ENCODE results near the gene PITPNC1. TPM values are rescaled to one million over a fixed set of nuclear protein-coding genes. Genes with fewer than 3 reads are reported as not detected.

Gene PITPNC1
- total RNA-seq, 2 donors from 2014 or later, result 12.5 to 18.1 TPM

- Histone ChIP-seq H3K36me3 (no peaks in the 10 kb centered on the region), H3K4me1 (no peaks in the 10 kb centered on the region)
Measured at GRCh38 chr17:67566656-67567055, 189.6 kb downstream of the PITPNC1 start.

GRCh38 chr17:67569015-67569451, 192.0 kb downstream of the PITPNC1 start:
- Histone ChIP-seq H3K9me3 (no peaks in the 10 kb centered on the region), H3K27me3 (no peaks in the 10 kb centered on the region), H3K4me1 (no peaks in the 10 kb centered on the region), H3K36me3 (no peaks in the 10 kb centered on the region), H3K27ac (no peak overlapping the region), H3K4me3 (no peak overlapping the region)
- TF ChIP-seq, protein P1, sequence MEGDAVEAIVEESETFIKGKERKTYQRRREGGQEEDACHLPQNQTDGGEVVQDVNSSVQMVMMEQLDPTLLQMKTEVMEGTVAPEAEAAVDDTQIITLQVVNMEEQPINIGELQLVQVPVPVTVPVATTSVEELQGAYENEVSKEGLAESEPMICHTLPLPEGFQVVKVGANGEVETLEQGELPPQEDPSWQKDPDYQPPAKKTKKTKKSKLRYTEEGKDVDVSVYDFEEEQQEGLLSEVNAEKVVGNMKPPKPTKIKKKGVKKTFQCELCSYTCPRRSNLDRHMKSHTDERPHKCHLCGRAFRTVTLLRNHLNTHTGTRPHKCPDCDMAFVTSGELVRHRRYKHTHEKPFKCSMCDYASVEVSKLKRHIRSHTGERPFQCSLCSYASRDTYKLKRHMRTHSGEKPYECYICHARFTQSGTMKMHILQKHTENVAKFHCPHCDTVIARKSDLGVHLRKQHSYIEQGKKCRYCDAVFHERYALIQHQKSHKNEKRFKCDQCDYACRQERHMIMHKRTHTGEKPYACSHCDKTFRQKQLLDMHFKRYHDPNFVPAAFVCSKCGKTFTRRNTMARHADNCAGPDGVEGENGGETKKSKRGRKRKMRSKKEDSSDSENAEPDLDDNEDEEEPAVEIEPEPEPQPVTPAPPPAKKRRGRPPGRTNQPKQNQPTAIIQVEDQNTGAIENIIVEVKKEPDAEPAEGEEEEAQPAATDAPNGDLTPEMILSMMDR (IDR thresholded peaks at IDR 0.05), result no peak
- no peak for DNase-seq (ENCODE audit: low spot score)

More at GRCh38 chr17:67566656-67567055, 189.6 kb downstream of the PITPNC1 start:
- Histone ChIP-seq H3K9me3 (no peaks in the 10 kb centered on the region), H3K27me3 (no peaks in the 10 kb centered on the region), H3K4me3 (no peak overlapping the region), H3K27ac (no peak overlapping the region)
- DNase-seq (ENCODE audit: low spot score), result no peak
- TF ChIP-seq, protein P1 (IDR thresholded peaks at IDR 0.05), result no peak

DNA sequence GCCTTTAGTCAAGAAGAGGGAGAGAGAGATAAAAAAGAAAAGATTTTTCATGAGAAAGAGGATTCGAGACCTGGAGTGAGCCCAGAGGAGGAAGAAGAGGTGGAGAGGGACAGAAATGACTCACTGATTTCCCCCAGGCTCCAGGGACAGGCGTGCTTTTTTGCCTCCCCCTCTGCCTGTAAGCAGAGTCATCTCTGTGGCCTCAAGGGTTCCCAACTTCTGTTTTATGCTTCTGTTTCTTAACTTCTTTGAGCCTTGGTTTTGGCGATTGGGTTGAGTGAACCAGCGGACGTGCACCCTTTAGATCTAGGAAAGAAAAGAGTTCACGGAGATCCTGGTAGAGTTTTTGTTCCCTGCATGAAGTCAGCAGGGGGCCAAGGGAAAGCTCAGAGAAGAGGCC, 192.8 kb downstream of the PITPNC1 start:
- no peak overlapping the region for H3K4me3 ChIP-seq
- H3K9me3 ChIP-seq, result no peaks in the 10 kb centered on the region
- H3K36me3 ChIP-seq, result no peaks in the 10 kb centered on the region
- H3K4me1 ChIP-seq, result no peaks in the 10 kb centered on the region
- H3K27ac ChIP-seq, result no peak overlapping the region
- no peak for DNase-seq (ENCODE audit: low spot score)
- no peaks in the 10 kb centered on the region for H3K27me3 ChIP-seq
- TF ChIP-seq, protein P1 (IDR thresholded peaks at IDR 0.05), result no peak

DNA sequence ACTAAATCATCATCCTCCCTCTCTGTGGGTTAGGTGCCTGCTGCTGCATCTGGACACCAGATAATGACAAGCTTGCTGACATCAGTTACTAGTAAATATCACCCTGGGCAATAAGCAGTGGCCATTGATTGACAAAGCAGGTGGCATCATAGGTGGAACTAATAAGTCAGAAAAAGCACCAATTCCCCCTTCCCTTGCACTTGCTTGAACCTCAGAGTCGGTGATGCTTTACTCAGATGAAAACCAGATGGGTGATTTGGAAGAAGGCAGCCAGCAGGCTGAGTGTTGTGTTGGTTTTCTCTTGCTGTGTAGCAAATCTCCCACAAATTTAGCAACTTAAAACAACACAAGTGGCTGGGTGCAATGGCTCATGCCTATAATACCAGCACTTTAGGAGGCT, 193.7 kb downstream of the PITPNC1 start:
- Histone ChIP-seq H3K4me3 (no peak overlapping the region), H3K9me3 (no peaks in the 10 kb centered on the region), H3K36me3 (no peaks in the 10 kb centered on the region), H3K4me1 (no peaks in the 10 kb centered on the region), H3K27ac (no peak overlapping the region), H3K27me3 (no peaks in the 10 kb centered on the region)
- DNase-seq (ENCODE audit: low spot score), result no peak
- TF ChIP-seq, protein P1 (IDR thresholded peaks at IDR 0.05), result no peak

DNA sequence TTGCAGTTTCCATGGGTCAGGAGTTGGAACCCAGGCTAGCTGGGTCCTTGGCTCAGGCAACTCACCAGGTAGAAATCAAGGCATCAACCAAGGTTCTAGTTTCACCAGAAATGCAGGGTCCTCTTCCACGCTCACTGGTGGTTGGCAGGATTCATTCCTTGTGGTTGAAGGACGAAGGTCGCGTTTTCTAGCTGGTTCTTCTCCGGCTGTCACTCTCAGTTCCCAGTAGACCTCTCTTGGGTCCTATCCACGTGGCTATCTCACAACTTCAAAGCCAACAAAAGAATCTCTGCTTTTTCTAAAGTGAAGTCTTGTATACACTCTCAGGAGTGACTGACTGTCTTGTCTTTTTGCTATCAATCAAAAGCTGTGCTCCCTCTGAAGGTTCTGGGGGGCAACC, 194.4 kb downstream of the PITPNC1 start:
- H3K27me3 ChIP-seq, result no peaks in the 10 kb centered on the region
- H3K27ac ChIP-seq, result no peak overlapping the region
- no peaks in the 10 kb centered on the region for H3K36me3 ChIP-seq
- no peak for DNase-seq (ENCODE audit: low spot score)
- H3K9me3 ChIP-seq, result no peaks in the 10 kb centered on the region
- TF ChIP-seq, protein P1 (IDR thresholded peaks at IDR 0.05), result no peak
- H3K4me3 ChIP-seq, result no peak overlapping the region
- no peaks in the 10 kb centered on the region for H3K4me1 ChIP-seq

- no peak overlapping the region for H3K4me3 ChIP-seq
- H3K36me3 ChIP-seq, result no peaks in the 10 kb centered on the region
- no peaks in the 10 kb centered on the region for H3K4me1 ChIP-seq
- no peak overlapping the region for H3K27ac ChIP-seq
- DNase-seq (ENCODE audit: low spot score), result no peak
- no peaks in the 10 kb centered on the region for H3K9me3 ChIP-seq
- TF ChIP-seq, protein P1 (IDR thresholded peaks at IDR 0.05), result no peak
- no peaks in the 10 kb centered on the region for H3K27me3 ChIP-seq
Measured at GRCh38 chr17:67573987-67574657, 197.0 kb downstream of the PITPNC1 start.

All from right atrium auricular region (tissue), 2 donors.